GM18858 (cell line): ENCODE measurements around the gene GJD3.
"Not testable (repeated sequence)": the region's sequence is repeated elsewhere in the genome, so short reads cannot be mapped to it uniquely, and the experiment has no call there.

Experiments used
- ATAC-seq: cut with Tn5 transposase; IDR thresholded peaks from one replicate; pipeline ENCODE4 v1.9.1; 2021; ENCODE audit not compliant: unreplicated experiment

The GJD3 gene, protein sequence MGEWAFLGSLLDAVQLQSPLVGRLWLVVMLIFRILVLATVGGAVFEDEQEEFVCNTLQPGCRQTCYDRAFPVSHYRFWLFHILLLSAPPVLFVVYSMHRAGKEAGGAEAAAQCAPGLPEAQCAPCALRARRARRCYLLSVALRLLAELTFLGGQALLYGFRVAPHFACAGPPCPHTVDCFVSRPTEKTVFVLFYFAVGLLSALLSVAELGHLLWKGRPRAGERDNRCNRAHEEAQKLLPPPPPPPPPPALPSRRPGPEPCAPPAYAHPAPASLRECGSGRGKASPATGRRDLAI

DNA sequence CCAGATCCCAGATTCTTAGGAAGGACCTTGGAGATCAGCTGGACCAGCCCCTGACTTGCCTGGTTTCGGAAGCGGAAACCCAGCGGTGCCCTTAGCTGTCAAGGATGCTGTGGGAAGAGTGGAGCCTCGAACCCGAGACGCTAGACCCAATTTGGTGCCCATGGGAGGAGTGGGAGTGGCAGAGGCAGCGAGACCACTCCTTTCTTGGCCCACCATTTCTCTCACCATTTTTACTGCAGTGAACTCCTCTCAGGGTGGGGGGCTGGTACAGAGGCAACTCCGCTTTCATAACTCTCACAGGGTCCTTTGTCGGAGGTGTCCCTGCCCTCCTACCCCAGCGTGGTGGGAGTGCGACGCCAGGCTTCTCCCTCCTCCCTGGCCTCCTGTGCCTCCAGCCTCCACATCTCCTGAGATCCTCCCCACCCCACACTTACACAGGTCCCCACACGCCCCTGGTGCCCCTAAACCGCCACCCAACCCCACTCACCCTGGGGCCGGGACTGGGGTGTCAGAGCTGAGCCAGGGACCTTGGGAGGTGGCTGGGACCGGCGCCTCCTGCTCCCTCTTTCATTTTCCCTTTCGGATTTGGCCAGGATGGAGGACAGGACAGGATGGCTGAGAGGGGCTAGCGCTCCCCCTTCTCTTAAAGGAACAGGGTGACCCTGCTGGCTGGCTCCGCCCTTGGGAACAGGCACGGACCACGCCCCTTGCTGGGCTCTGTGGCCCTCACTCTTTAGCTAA lies at the start of gene GJD3:
Gene GJD3, minus strand, starts transcription at position 617 of the 741 bp plus-strand sequence. CDS start 922 bp downstream, outside the sequence.
- no peak for ATAC-seq

DNA sequence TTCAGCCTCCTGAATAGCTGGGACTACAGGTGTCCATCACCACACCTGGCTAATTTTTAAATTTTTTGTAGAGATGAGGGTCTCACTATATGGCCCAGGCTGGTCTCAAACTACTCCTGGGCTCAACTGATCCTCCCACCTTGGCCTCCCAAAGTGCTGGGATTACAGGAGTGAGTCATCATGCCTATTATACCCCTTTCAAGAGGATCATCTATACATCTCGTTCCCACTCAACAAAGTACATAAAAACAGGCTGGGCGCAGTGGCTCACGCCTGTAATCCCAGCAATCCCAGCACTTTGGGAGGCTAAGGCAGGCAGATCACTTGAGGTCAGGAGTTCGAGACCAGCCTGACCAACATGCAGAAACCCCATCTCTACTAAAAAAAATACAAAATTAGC lies 49.8 kb upstream of the GJD3 start:
- not testable (repeated sequence) for ATAC-seq

DNA sequence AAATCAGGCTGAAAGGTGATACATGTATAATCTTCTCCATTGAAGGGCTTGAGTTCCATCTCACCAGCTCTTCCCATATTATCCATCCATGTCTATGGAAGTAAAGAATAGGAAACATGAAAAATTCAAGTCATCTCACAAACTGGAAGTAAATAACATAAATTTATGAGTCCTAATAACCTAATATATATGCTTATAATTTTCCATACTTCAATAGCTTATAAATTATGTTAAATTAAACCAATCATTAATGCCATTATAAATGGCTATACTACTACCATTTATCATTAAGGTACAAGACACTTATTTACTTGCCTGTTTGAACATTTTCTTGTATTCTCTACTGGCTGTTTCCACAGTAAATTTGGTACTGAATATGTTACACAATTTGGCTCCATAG lies 48.3 kb upstream of the GJD3 start:
- ATAC-seq, result no peak

DNA sequence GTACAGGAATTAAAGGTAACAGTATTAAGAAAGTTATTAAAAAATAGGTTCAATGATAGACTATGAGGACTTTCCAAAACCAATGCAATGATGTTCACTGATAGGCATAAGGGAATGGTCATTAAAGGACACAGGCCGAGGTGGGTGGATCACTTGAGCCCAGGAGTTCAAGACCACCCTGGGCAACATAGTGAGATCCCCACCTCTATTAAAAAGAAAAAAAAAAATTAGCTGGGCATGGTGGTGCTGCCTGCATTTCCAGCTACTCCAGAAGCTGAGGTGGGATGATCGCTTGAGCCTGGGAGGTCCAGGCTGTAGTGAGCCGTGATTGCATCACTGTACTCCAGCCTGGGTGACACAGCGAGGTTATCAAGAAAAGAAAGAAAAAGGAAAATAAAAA lies 47.3 kb upstream of the GJD3 start:
- ATAC-seq, result no peak

DNA sequence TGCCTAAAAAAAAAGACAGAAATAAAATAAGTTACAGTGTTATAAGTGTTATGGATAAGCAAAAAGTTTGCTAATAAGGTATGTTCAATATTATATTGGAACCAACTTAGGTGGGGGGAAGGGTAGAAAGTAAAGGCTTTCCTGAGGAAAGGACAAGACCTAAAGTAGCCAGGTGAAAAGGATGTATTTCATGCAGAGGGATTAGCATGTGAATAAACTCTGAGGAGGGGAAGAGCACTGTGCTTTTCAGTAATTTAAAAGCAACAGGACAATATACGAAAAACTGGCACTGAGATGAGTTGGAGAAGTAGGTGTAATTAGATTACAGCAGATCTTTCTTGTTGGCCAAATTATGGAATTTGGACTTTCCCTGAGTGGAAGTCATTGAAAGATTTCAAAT lies 45.5 kb upstream of the GJD3 start:
- ATAC-seq, result no peak

DNA sequence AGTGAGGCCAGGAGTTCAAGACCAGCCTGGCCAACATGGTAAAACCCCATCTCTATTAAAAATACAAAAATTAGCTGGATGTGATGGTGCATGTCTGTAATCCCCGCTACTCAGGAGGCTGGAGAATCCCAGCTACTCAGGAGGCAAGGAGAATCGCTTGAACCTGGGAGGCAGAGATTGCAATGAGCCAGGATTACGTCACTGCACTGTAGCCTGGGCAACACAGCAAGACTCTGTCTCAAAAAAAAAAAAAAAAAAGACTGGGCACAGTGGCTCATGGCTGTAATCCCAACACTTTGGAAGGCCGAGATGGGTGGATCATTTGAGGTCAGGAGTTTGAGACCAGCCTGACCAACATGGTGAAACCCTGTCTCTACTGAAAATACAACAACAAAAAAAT lies 45.0 kb upstream of the GJD3 start:
- ATAC-seq, result not testable (repeated sequence)

DNA sequence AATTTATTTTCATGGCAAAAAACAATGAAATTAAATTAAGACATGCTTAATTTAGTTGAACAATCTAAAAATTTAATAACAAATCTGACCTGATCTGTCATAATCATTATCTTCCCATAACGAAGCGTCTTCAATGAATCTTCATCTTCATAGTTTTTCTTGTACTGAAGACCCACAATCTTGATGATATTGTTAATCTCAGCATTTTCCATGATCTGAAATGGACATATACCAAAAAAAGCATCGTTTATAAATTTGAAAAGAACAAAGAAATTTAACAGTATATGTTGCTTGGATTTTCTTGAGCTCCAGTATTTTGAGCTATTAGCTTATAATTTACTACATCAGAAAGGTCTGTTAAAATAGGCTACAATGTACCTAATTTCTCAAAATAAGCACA lies 42.9 kb upstream of the GJD3 start:
- no peak for ATAC-seq

DNA sequence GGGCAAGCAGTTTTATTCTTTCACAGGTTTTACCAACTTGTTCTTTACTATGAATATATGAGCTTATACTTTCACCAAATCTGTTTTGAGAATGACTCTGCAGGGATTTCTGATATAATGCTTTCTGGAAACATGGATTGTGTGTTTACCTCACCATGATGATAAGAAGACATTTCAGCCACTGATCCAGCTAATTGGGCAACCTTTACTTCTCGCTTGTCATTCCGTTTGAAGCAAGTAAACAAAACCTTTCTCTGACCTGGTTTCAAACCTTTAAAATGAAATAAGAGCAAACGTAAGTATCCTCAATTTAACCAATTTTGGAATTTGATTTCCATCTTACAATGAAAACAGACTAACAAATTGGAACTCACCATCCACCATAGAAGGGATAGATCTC lies 39.5 kb upstream of the GJD3 start:
- ATAC-seq, result no peak

DNA sequence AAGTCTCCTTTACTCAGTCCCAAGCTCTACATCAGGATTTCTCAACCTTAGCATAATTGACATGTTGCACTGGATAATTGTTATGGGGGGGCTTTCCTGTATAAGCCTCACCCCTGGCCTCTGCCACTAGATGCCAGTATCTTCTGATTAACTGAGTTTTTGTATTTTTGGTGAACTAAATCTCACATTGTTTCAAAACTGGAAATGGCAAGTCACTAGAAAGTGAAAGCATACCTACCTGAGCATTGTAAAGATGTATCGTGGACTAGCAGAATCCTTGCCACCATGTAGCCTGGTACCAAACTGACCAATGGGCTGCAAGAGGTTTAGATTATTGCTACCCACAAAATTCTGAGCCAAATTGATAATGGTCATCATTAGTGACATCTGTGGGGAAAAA lies 38.1 kb upstream of the GJD3 start:
- ATAC-seq, result no peak

DNA sequence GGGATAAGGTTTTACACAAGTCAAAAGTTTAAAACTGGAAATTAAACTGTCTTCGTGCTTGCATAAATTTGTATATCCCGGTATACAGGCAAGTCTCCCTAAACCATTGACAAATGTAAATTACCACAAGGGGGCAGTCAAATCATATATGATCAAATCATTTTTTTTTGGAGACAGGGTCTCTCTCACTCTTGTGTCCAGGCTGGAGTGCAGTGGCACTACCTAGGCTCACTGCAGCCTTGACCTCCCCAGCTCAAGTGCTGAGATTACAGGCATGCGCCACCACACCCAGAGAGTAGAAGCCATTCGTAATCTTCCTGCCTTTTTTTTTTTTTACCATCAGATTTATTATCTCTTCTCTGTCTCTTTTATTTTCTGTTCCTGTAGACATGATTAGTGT lies 34.6 kb upstream of the GJD3 start:
- ATAC-seq, result no peak

DNA sequence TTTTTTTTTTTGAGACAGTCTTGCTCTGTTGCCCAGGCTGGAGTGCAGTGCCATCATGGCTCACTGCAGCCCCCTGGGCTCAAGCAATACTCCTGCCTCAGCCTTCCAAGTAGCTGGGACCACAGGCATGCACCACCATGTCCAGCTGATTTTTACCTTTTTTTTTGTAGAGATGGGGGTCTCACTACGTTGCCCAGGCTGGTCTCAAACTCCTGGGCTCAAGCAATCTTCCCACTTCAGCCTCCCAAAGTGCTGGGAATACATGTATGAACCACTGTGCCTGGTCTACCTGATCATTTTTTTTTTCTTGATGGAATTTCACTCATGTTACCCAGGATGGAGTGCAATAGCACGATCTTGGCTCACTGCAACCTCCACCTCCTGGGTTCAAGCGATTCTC lies 22.0 kb upstream of the GJD3 start:
- ATAC-seq, result not testable (repeated sequence)

DNA sequence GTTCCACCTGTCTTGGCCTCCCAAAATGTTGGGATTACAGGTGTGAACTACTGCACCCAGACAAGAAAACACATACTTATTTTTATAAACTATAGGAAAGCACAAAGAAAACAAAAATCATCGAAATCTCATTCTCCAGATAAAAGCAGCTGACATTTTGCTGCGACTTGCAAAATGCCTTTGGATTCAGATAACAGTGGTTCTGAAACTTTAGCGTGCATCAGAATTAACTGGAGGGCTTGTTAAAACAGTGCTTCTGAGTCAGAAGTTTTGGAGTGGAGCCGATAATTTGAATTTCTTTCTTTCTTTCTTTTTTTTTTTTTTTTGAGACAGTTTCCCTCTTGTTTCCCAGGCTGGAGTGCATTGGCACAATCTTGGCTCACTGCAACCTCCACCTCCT lies 17.7 kb upstream of the GJD3 start:
- no peak for ATAC-seq

DNA sequence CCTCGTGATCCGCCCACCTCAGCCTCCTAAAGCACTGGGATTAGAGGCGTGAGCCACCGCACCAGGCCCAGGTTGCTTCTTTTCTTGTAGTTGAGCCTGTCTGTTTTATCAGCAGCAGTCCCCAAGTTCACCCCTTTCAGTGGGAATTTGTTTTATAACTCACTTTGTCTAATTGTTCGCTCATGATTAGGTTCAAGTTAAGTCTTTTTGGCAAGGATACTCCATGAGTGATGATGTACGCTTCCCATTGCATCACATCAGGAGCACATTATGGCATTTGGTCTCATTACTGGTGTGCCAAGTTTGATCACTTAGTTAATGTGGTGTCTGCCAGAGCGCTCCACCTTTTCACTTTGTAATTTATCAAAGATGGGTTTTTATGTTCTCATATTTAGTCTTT lies 14.4 kb upstream of the GJD3 start:
- no peak for ATAC-seq

DNA sequence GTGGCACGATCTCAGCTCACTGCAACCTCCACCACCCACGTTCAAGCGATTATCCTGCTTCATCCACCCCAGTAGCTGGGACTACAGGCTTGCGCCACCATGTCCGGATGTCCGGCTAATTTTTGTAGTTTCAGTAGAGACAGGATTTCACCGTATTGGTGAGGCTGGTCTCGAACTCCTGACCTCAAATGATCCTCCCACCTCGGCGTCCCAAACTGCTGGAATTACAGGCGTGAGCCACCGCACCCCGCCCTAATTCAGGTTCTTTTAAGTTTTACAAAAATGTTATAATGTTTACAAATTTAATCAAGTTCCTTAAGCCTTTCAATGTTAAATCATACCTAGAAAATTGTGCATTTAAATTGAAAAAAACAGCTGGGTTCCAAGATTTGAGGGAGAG lies 13.3 kb upstream of the GJD3 start:
- ATAC-seq, result no peak

DNA sequence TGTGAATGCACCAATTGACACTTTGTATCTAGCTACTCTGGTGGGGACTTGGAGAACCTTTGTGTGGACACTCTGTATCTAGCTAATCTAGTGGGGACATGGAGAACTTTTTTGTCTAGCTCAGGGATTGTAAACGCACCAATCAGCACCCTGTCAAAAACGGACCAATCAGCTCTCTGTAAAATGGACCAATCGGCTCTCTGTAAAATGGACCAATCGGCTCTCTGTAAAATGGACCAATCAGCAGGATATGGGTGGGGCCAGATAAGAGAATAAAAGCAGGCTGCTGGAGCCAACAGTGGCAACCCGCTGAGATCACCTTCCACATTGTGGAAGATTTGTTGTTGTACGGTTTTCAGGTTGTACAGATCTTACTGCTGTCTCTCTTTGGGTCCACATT lies 12.0 kb upstream of the GJD3 start:
- not testable (repeated sequence) for ATAC-seq

DNA sequence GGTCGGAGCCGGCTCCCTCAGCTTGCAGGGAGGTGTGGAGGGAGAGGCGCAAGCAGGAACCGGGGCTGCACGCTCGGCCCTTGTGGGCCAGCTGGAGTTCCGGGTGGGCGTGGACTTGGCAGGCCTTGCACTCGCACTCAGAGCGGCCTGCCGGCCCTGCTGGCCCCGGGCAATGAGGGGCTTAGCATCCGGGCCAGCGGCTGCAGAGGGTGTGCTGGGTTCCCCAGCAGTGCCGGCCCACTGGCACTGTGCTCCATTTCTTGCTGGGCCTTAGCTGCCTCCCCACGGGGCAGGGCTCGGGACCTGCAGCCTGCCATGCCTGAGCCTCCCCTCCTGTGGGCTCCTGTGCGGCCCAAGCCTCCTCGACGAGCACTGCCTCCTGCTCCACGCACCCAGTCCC lies 11.2 kb upstream of the GJD3 start:
- ATAC-seq, result not testable (repeated sequence)

DNA sequence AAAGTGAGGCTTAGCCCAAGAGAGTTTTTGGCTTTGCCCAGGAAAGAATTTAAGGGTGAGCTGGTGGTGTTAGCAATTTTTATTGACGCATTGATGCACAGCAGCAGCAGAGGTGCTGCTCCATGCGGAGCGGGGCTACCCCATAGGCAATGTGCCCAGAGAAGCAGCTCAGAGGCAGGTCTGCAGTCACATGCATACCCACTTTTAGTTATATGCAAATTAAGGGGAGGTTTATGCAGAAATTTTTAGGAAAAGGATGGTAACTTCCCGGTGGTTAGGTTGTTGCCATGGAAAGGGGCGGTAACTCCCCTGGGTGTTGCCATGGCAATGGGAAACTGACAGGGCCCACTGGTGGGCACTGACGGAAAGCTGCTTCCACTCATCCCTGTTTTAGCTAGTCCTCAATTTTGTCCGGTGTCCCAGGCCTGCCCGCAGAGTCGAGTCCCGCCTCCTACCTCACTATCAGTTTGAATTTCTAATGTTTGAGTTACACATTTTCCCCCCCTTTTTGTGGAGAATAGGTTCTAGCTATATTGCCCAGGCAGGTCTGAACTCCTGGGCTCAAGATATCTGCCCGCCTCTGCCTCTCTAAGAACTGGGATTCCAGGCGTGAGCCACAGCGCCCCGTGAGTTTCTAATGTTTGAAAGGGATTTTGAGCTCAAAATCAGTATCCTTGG lies 10.4 kb upstream of the GJD3 start:
- ATAC-seq, result no peak

DNA sequence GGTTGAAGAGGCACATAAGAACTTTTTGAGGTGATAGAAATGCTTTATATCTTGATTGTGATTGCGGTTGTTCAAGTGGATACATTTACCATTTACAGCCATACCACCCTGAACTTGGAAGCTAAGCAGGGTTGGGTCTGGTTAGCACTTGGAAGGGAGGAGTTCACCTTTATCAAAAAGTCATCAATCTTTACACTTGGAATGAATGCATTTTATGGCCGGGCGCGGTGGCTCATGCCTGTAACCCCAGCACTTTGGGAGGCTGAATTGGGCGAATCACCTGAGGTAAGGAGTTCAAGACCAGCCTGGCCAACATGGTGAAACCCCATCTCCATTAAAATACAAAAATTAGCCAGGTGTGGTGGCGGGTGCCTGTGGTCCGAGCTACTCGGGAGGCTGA lies 9.5 kb upstream of the GJD3 start:
- no peak for ATAC-seq

DNA sequence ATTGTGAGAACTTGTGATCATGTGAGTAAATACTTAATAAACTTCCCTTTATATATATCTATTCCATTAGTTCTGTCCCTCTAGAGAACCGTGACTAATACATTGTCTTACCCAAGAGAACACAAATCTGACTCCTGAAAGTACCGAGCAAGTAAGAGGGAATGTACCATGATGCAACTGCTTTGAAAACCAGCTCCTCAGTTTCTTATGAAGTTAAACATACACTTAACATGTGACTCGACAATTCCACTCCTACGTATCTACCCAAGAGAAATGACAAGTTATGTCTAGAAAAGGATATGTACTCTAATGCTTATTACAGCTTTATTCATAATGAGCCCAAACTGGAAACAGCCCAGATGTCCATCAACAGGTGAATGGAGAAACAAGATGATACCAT lies 8.8 kb upstream of the GJD3 start:
- ATAC-seq, result no peak

DNA sequence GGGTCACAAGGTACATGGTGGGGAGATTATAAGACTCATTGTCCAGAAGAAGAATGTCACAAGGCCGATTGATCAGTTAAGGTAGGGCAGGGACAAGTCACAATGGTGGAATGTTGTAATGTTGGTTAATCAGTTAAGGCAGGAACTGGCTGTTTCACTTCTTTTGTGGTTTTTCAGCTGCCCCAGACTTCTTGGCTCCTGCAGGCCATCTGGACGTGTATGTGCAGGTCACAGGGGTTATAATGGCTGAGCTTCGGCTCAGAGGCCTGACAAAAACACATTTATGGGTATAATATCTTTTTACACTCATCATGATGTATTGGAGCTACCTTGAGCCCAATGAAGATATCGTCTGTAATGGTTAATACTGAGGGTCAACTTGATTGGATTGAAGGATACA lies 8.1 kb upstream of the GJD3 start:
- not testable (repeated sequence) for ATAC-seq

DNA sequence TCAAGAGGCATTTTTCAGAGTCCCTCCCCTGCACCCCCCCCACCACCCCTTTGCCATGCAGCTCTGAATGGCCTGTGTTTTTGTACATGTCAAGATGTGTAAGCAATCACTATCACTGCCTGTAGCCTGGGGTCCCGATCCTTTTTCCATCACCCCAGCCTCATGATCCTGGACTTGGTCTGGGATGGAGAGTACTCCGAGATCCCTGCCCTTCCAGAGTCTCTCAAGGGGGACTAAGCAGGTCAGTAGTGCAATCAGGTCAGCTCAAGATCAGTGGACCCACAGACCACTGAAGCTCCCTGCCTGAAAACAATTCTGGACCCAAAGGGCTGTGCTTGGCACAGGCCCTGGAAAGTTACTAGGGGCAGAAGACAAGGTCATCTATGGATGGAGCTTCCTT lies 7.5 kb upstream of the GJD3 start:
- no peak for ATAC-seq

DNA sequence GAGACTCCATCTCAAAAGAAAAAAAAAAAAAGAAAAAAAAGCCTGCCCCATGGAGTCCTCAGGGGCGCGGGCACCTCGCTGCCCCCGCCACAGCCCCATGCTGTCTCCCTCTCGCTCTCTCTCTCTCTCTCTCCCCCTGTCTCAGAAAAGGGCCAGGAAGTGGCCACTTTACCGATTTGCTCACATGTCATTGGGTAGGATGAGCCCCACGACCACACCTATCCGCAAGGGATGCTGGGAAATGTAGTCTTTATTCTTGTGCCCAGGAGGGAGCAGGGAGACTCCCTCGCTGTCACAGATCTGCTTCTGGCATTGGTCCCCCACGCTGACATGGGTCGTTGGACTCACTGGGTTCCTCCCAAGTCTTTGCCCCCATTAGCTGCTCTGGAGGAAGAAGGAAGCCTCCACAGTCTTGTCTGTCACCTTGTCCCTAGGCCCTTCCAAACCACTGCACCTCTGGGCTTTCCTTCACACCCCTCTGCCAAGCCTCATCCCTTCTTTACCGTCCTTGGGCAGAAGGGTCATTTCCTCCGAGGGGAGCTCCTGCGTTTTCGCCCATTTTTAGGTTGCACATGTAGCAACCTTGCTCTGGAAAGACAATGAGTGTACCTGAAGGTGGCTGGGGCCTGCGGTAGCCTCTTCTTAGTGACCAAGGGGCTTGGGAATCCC lies 6.9 kb upstream of the GJD3 start:
- ATAC-seq, result no peak
